ENCODE data around the gene FAM174B.

Gene FAM174B

DNA sequence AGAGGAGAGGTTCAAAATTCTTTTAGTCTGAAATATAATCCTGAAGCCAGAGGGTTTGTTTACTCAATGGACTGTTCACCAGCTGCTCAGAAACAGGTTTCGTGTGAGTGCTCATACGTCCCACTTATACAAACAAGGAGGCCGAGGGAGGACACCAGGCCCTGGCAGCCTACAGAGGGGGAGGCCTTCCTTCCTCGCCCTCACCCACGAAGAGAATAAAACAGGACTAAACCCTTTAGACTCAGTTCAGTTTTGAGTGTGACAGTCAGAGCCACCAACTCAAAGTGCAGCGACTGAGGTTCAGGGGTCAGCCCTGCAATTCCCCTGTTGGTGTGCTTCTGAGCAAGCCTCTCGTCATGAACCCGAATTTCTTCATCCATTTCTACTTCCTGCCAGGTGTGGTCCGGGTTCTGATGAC, 17.3 kb downstream of the FAM174B start:
- no peaks in the 10 kb centered on the region for H3F3A ChIP-seq (ENCODE audit: insufficient read depth)
- no peaks in the 10 kb centered on the region for H3K9me3 ChIP-seq (ENCODE audit: insufficient read depth, low read length)
- H4K20me1 ChIP-seq (ENCODE audit: low read depth, low read length) = no peaks in the 10 kb centered on the region
- TF ChIP-seq EZH2phosphoT487 (conservative IDR thresholded peaks at IDR 0.05; ENCODE audit: low read length) = no peak
- TF ChIP-seq, protein P1, sequence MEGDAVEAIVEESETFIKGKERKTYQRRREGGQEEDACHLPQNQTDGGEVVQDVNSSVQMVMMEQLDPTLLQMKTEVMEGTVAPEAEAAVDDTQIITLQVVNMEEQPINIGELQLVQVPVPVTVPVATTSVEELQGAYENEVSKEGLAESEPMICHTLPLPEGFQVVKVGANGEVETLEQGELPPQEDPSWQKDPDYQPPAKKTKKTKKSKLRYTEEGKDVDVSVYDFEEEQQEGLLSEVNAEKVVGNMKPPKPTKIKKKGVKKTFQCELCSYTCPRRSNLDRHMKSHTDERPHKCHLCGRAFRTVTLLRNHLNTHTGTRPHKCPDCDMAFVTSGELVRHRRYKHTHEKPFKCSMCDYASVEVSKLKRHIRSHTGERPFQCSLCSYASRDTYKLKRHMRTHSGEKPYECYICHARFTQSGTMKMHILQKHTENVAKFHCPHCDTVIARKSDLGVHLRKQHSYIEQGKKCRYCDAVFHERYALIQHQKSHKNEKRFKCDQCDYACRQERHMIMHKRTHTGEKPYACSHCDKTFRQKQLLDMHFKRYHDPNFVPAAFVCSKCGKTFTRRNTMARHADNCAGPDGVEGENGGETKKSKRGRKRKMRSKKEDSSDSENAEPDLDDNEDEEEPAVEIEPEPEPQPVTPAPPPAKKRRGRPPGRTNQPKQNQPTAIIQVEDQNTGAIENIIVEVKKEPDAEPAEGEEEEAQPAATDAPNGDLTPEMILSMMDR (IDR thresholded peaks at IDR 0.05; ENCODE audit: insufficient read depth, low read length, poor library complexity, severe bottlenecking) = no peak
- H2AFZ ChIP-seq (ENCODE audit: low read depth, low read length, severe bottlenecking) = no peak overlapping the region
- H3K9ac ChIP-seq (ENCODE audit: low read length) = no peak overlapping the region
- no peaks in the 10 kb centered on the region for H3K79me2 ChIP-seq (ENCODE audit: insufficient read depth, low read length)
- H3K4me3 ChIP-seq (ENCODE audit: insufficient read depth, low read length, poor library complexity, severe bottlenecking) = no peak overlapping the region
- H3K27me3 ChIP-seq (ENCODE audit: low read length) = no peaks in the 10 kb centered on the region
- H3K27ac ChIP-seq (ENCODE audit: low read depth, low read length) = no peak overlapping the region
- H3K9me2 ChIP-seq (replicated peaks; ENCODE audit: insufficient read depth, low read length) = no peaks in the 10 kb centered on the region
- no peaks in the 10 kb centered on the region for H3K36me3 ChIP-seq (ENCODE audit: low read length)
- no peak overlapping the region for H3K4me2 ChIP-seq (ENCODE audit: low read depth, low read length, poor library complexity, severe bottlenecking)

DNA sequence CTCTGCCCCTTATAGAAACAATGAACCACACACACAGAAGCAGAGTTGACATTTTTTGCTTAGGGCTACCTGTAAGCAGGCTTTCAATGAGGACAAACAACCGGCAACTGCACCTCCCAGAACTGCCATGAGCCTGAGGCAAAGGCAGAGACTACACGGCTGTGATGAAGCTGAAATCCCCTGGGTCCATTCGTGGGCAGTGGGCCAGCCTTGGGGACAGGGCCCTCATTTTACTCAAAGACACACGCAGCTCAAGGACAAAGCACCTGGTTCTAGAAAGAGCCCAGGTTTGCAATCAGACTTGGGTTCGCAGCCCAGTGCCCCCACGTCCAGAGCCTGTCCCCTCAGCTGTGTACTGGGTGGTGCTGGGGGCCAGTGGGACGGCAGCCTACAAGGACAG, 17.9 kb downstream of the FAM174B start:
- H3K9me2 ChIP-seq (replicated peaks; ENCODE audit: insufficient read depth, low read length) = no peaks in the 10 kb centered on the region
- no peaks in the 10 kb centered on the region for H3F3A ChIP-seq (ENCODE audit: insufficient read depth)
- no peak overlapping the region for H2AFZ ChIP-seq (ENCODE audit: low read depth, low read length, severe bottlenecking)
- no peak overlapping the region for H3K27ac ChIP-seq (ENCODE audit: low read depth, low read length)
- H4K20me1 ChIP-seq (ENCODE audit: low read depth, low read length) = no peaks in the 10 kb centered on the region
- no peak overlapping the region for H3K4me2 ChIP-seq (ENCODE audit: low read depth, low read length, poor library complexity, severe bottlenecking)
- no peak overlapping the region for H3K4me3 ChIP-seq (ENCODE audit: insufficient read depth, low read length, poor library complexity, severe bottlenecking)
- no peaks in the 10 kb centered on the region for H3K79me2 ChIP-seq (ENCODE audit: insufficient read depth, low read length)
- H3K27me3 ChIP-seq (ENCODE audit: low read length) = no peaks in the 10 kb centered on the region
- no peaks in the 10 kb centered on the region for H3K9me3 ChIP-seq (ENCODE audit: insufficient read depth, low read length)
- H3K9ac ChIP-seq (ENCODE audit: low read length) = no peak overlapping the region
- TF ChIP-seq, protein P1 (IDR thresholded peaks at IDR 0.05; ENCODE audit: insufficient read depth, low read length, poor library complexity, severe bottlenecking) = no peak
- no peak for TF ChIP-seq EZH2phosphoT487 (conservative IDR thresholded peaks at IDR 0.05; ENCODE audit: low read length)
- no peaks in the 10 kb centered on the region for H3K36me3 ChIP-seq (ENCODE audit: low read length)

DNA sequence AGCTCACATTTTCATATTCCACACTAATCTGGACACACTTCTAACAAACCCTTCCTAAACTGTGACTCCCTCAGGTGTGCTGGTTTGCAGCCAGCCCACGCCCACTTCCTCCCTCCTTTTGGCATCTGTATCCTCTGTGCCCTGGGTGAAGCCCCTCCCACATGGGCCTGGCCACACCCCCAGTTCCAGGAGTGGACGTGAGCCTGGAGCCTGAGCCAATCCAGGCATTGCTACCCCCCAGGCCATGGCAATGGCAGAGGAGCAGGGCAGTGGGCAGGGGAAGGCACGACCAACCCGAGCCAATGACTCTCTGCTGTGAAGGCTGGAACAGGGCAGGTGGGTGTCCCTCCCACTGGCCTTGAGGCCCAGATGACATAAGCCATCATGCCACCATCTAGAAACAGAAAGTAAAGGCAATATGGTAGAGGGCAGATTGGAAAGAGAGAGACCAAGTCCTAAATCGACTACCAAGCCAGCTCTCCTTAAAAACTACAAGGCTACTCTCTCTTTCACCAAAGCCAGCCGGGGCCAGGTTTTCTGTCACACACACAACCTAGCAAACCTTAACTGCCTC, 18.6 kb downstream of the FAM174B start:
- H3K4me3 ChIP-seq (ENCODE audit: insufficient read depth, low read length, poor library complexity, severe bottlenecking) = no peak overlapping the region
- H3K9me2 ChIP-seq (replicated peaks; ENCODE audit: insufficient read depth, low read length) = no peaks in the 10 kb centered on the region
- no peaks in the 10 kb centered on the region for H3K79me2 ChIP-seq (ENCODE audit: insufficient read depth, low read length)
- H4K20me1 ChIP-seq (ENCODE audit: low read depth, low read length) = no peaks in the 10 kb centered on the region
- H3K27ac ChIP-seq (ENCODE audit: low read depth, low read length) = no peak overlapping the region
- no peaks in the 10 kb centered on the region for H3K36me3 ChIP-seq (ENCODE audit: low read length)
- no peak overlapping the region for H3K4me2 ChIP-seq (ENCODE audit: low read depth, low read length, poor library complexity, severe bottlenecking)
- H3F3A ChIP-seq (ENCODE audit: insufficient read depth) = no peaks in the 10 kb centered on the region
- H3K9ac ChIP-seq (ENCODE audit: low read length) = no peak overlapping the region
- TF ChIP-seq EZH2phosphoT487 (conservative IDR thresholded peaks at IDR 0.05; ENCODE audit: low read length) = no peak
- TF ChIP-seq, protein P1 (IDR thresholded peaks at IDR 0.05; ENCODE audit: insufficient read depth, low read length, poor library complexity, severe bottlenecking) = no peak
- no peak overlapping the region for H2AFZ ChIP-seq (ENCODE audit: low read depth, low read length, severe bottlenecking)
- no peaks in the 10 kb centered on the region for H3K9me3 ChIP-seq (ENCODE audit: insufficient read depth, low read length)
- H3K27me3 ChIP-seq (ENCODE audit: low read length) = no peaks in the 10 kb centered on the region

Data from SU-DHL-6 (cell line).